H9 (cell line): ENCODE data around the gene TM9SF4. TPM values are rescaled to one million over a fixed set of nuclear protein-coding genes. Genes with fewer than 3 reads are reported as not detected.

ENCODE experiments used
- DNase-seq: peaks from one replicate; pipeline ENCODE4 v3.0.0-alpha.2; 2017
- H2AFZ ChIP-seq: one replicate; pipeline ENCODE4 v1.6.1; 2013; ENCODE audit warnings: mild to moderate bottlenecking, low read length, control low read depth, moderate library complexity
- H2AK5ac ChIP-seq: 2 replicates; pipeline ENCODE4 v1.6.1; 2013; ENCODE audit warnings: low read length, control low read depth, mixed read lengths; ENCODE audit not compliant: insufficient read length
- H2BK120ac ChIP-seq: one replicate; pipeline ENCODE4 v1.6.1; 2013; ENCODE audit warnings: low read depth, mild to moderate bottlenecking, low read length, control low read depth, inconsistent platforms; ENCODE audit not compliant: poor library complexity, severe bottlenecking
- H2BK12ac ChIP-seq: 2 replicates; pipeline ENCODE4 v1.6.1; 2013; ENCODE audit warnings: low read length, control low read depth, mixed read lengths, low read depth; ENCODE audit not compliant: insufficient read length
- H2BK15ac ChIP-seq: 2 replicates; pipeline ENCODE4 v1.6.1; 2013; ENCODE audit warnings: low read depth, low read length, control low read depth
- H2BK20ac ChIP-seq: one replicate; pipeline ENCODE4 v1.6.1; 2013; ENCODE audit warnings: low read depth, mild to moderate bottlenecking, low read length, control low read depth, inconsistent platforms; ENCODE audit not compliant: poor library complexity, severe bottlenecking
- H2BK5ac ChIP-seq: 2 replicates; pipeline ENCODE4 v1.6.1; 2013; ENCODE audit warnings: low read length, control low read depth, mixed read lengths; ENCODE audit not compliant: insufficient read length
- H3K14ac ChIP-seq: 2 replicates; pipeline ENCODE4 v1.6.1; 2013; ENCODE audit warnings: low read length, control low read depth; ENCODE audit not compliant: insufficient read depth
- H3K18ac ChIP-seq: 2 replicates; pipeline ENCODE4 v1.6.1; 2013; ENCODE audit warnings: low read depth, mild to moderate bottlenecking, mixed read lengths, low read length, control low read depth; ENCODE audit not compliant: insufficient read length
- H3K23ac ChIP-seq: 2 replicates; pipeline ENCODE4 v1.6.1; 2013; ENCODE audit warnings: low read length, control low read depth, mixed read lengths, low read depth; ENCODE audit not compliant: insufficient read length
- H3K23me2 ChIP-seq: 2 replicates; pipeline ENCODE4 v1.6.1; 2013; ENCODE audit warnings: low read depth, mild to moderate bottlenecking, mixed read lengths, low read length, control low read depth; ENCODE audit not compliant: insufficient read length, poor library complexity, severe bottlenecking
- H3K27ac ChIP-seq: 2 replicates; pipeline ENCODE4 v1.5.1; 2013; ENCODE audit warnings: low read length, control low read depth, mixed read lengths, low read depth; ENCODE audit not compliant: insufficient read length
- H3K27me3 ChIP-seq: 2 replicates; pipeline ENCODE4 v1.6.1; 2013; ENCODE audit warnings: low read length, control low read depth, inconsistent platforms; ENCODE audit not compliant: insufficient read depth
- H3K4ac ChIP-seq: 2 replicates; pipeline ENCODE4 v1.6.1; 2013; ENCODE audit warnings: low read depth, mild to moderate bottlenecking, control low read depth, inconsistent platforms, low read length, moderate library complexity
- H3K4me1 ChIP-seq: 2 replicates; pipeline ENCODE4 v1.6.1; 2013; ENCODE audit warnings: low read length, control low read depth, inconsistent platforms; ENCODE audit not compliant: insufficient read depth
- H3K4me2 ChIP-seq: 2 replicates; pipeline ENCODE4 v1.6.1; 2013; ENCODE audit warnings: low read length, control low read depth, mixed read lengths; ENCODE audit not compliant: insufficient read length, insufficient read depth
- H3K56ac ChIP-seq: 2 replicates; pipeline ENCODE4 v1.6.1; 2013; ENCODE audit warnings: low read depth, mild to moderate bottlenecking, mixed read lengths, low read length, control low read depth; ENCODE audit not compliant: insufficient read length
- H3K79me1 ChIP-seq: 2 replicates; pipeline ENCODE4 v1.6.1; 2013; ENCODE audit warnings: low read depth, mild to moderate bottlenecking, moderate library complexity, low read length, control low read depth, inconsistent platforms; ENCODE audit not compliant: insufficient read depth, poor library complexity, severe bottlenecking
- H3K79me2 ChIP-seq: 2 replicates; pipeline ENCODE4 v1.6.1; 2013; ENCODE audit warnings: low read length, control low read depth, inconsistent platforms; ENCODE audit not compliant: insufficient read depth
- H3K9ac ChIP-seq: 2 replicates; pipeline ENCODE4 v1.6.1; 2013; ENCODE audit warnings: low read length, control low read depth, mixed read lengths; ENCODE audit not compliant: insufficient read length; ENCODE audit errors: extremely low read depth
- H3K9me3 ChIP-seq: one replicate; pipeline ENCODE4 v1.6.1; 2013; ENCODE audit warnings: low read depth, low read length, inconsistent platforms; ENCODE audit not compliant: control insufficient read depth
- H3T11ph ChIP-seq: one replicate; pipeline ENCODE4 v1.6.1; 2013; ENCODE audit warnings: mild to moderate bottlenecking, low read length, control low read depth, inconsistent platforms
- H4K20me1 ChIP-seq: one replicate; pipeline ENCODE4 v1.6.1; 2013; ENCODE audit not compliant: control insufficient read depth, insufficient read length, insufficient read depth
- H4K5ac ChIP-seq: 2 replicates; pipeline ENCODE4 v1.6.1; 2013; ENCODE audit warnings: low read depth, mild to moderate bottlenecking, mixed read lengths, low read length, control low read depth; ENCODE audit not compliant: insufficient read length
- H4K8ac ChIP-seq: replicated peaks from 2 replicates; pipeline ENCODE4 v1.6.1; 2013; ENCODE audit warnings: low read length, control low read depth, mixed read lengths, low read depth; ENCODE audit not compliant: insufficient read length
- H4K91ac ChIP-seq: 2 replicates; pipeline ENCODE4 v1.6.1; 2013; ENCODE audit warnings: low read depth, mild to moderate bottlenecking, moderate library complexity, mixed read lengths, low read length, control low read depth; ENCODE audit not compliant: insufficient read length
- H3K27ac Mint-ChIP-seq, 3 experiments: 2 replicates in 2 of 3; 3 replicates in 1 of 3; pipeline ENCODE4 v1.8.0; 2020 to 2021; ENCODE audit warnings: mixed read lengths in 3 of 3, mild to moderate bottlenecking in 1 of 3, moderate library complexity in 1 of 3
- H3K27me3 Mint-ChIP-seq: 2 replicates; pipeline ENCODE4 v1.8.0; 2021; ENCODE audit warnings: low read depth, mild to moderate bottlenecking, moderate library complexity, mixed read lengths
- H3K36me3 Mint-ChIP-seq, 3 experiments: 2 replicates in 2 of 3; 3 replicates in 1 of 3; pipeline ENCODE4 v1.8.0; 2020 to 2021; ENCODE audit warnings: low read depth in 3 of 3, mixed read lengths in 3 of 3; ENCODE audit not compliant: insufficient read depth in 1 of 3
- H3K4me1 Mint-ChIP-seq, 2 experiments: 2 replicates each; pipeline ENCODE4 v1.8.0; 2020; ENCODE audit warnings: mixed read lengths in 2 of 2
- H3K4me3 Mint-ChIP-seq, 2 experiments: 2 replicates in 1 of 2; 3 replicates in 1 of 2; pipeline ENCODE4 v1.8.0; 2020 to 2021; ENCODE audit warnings: mild to moderate bottlenecking in 2 of 2, mixed read lengths in 2 of 2, moderate library complexity in 1 of 2
- H3K9me3 Mint-ChIP-seq, 2 experiments: 2 replicates in 1 of 2; 3 replicates in 1 of 2; pipeline ENCODE4 v1.8.0; 2020; ENCODE audit warnings: mild to moderate bottlenecking in 2 of 2, mixed read lengths in 2 of 2, moderate library complexity in 1 of 2
- CTCF ChIP-seq: fragments of 200-600 bp; sonication (generic); conservative IDR thresholded peaks from 3 replicates; pipeline ENCODE4 v1.8.0; 2021; ENCODE audit warnings: antibody characterized with exemption, mild to moderate bottlenecking
- WGBS: extraction: QIAGEN DNeasy Blood & Tissue Kit; methylation state at CpG from one replicate; pipeline ENCODE4 v1.1.7; 2013; ENCODE audit warnings: missing lambda C conversion rate, low lambda C conversion rate, mixed read lengths; ENCODE audit not compliant: insufficient read length; ENCODE audit errors: extremely low coverage; 5-methylcytosine and 5-hydroxymethylcytosine counted together
- total RNA-seq: library from RNA; stranded (reverse); gene quantifications from 2 replicates; pipeline ENCODE4 v1.2.1, GENCODE V29; 2021

Gene TM9SF4
- total RNA-seq, 1 experiment from 2014 or later = 62.3 TPM

GRCh38 chr20:32159766-32160221 is 50.3 kb downstream of the TM9SF4 start:
- no peak for TF ChIP-seq CTCF
- H3K9me3 ChIP-seq = no peaks in the 10 kb centered on the region
- DNase-seq = no peak

More at GRCh38 chr20:32159766-32160221, 50.3 kb downstream of the TM9SF4 start:
- Histone ChIP-seq H2BK20ac (no peak overlapping the region), H3K4me1 (no peaks in the 10 kb centered on the region), H4K20me1 (no peaks in the 10 kb centered on the region), H2BK12ac (no peak overlapping the region), H3K79me1 (no peaks in the 10 kb centered on the region), H4K91ac (no peak overlapping the region), H2AK5ac (no peak overlapping the region), H3K27ac (no peak overlapping the region), H3K14ac (no peak overlapping the region), H3K79me2 (no peaks in the 10 kb centered on the region), H3K23ac (no peak overlapping the region), H3K18ac (no peak overlapping the region), H3K9ac (no peak overlapping the region), H3K4me2 (no peak overlapping the region), H3K23me2 (no peaks in the 10 kb centered on the region), H3K56ac (no peak overlapping the region), H3K4ac (no peak overlapping the region), H2BK15ac (no peak overlapping the region), H2BK120ac (no peak overlapping the region), H4K5ac (no peak overlapping the region), H2AFZ (no peak overlapping the region), H3T11ph (no peak overlapping the region), H3K27me3 (no peaks in the 10 kb centered on the region), H4K8ac (no peak overlapping the region), H2BK5ac (no peak overlapping the region)
- H3K4me1 Mint-ChIP-seq = peaks cover 2 to 7% of the 10 kb centered on the region in 2 experiments; a peak in 3 of 4 replicates
- H3K27me3 Mint-ChIP-seq = no peaks in the 10 kb centered on the region
- no peak overlapping the region for H3K4me3 Mint-ChIP-seq
- no peaks in the 10 kb centered on the region for H3K9me3 Mint-ChIP-seq
- 0 out of 7 replicates have a peak overlapping the region, but pooled peaks of 1 of the 3 experiments have one; percentile 24 for H3K27ac Mint-ChIP-seq
- peaks cover 32 to 78% (median 71%) of the 10 kb centered on the region in 3 experiments; a peak in 6 of 7 replicates for H3K36me3 Mint-ChIP-seq
- WGBS = no CpG with 5 or more reads among the region's 5 CpGs
